ENCODE results near the gene SFI1.

- TF ChIP-seq TAF1 (conservative IDR thresholded peaks at IDR 0.05) (no peak), SP1 (IDR thresholded peaks at IDR 0.05) (no peak), YY1 (IDR thresholded peaks at IDR 0.05) (no peak)
- TF ChIP-seq, protein P1, sequence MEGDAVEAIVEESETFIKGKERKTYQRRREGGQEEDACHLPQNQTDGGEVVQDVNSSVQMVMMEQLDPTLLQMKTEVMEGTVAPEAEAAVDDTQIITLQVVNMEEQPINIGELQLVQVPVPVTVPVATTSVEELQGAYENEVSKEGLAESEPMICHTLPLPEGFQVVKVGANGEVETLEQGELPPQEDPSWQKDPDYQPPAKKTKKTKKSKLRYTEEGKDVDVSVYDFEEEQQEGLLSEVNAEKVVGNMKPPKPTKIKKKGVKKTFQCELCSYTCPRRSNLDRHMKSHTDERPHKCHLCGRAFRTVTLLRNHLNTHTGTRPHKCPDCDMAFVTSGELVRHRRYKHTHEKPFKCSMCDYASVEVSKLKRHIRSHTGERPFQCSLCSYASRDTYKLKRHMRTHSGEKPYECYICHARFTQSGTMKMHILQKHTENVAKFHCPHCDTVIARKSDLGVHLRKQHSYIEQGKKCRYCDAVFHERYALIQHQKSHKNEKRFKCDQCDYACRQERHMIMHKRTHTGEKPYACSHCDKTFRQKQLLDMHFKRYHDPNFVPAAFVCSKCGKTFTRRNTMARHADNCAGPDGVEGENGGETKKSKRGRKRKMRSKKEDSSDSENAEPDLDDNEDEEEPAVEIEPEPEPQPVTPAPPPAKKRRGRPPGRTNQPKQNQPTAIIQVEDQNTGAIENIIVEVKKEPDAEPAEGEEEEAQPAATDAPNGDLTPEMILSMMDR (IDR thresholded peaks at IDR 0.05; ENCODE audit: low read depth, low read length, missing input control): no peak
These were observed 166.3 kb downstream of the SFI1 start for GRCh38 chr22:31662668-31663037.

Data from liver (tissue), 3 donors.